HG02763 (cell line): ENCODE measurements around the gene GRIN2A.
"Not testable (repeated sequence)": the region's sequence is repeated elsewhere in the genome, so short reads cannot be mapped to it uniquely, and the experiment has no call there.

Source experiments
- ATAC-seq: cut with Tn5 transposase; IDR thresholded peaks from one replicate; pipeline ENCODE4 v1.9.1; 2021; ENCODE audit warnings: mild to moderate bottlenecking, moderate library complexity; ENCODE audit not compliant: unreplicated experiment

Gene GRIN2A

GRCh38 chr16:9929313-9929712, 252.9 kb downstream of the GRIN2A start:
- no peak for ATAC-seq

- no peak for ATAC-seq
Measured at GRCh38 chr16:9922441-9922840, 259.8 kb downstream of the GRIN2A start.

- no peak for ATAC-seq
Measured at GRCh38 chr16:9921997-9922396, 260.2 kb downstream of the GRIN2A start.

- no peak for ATAC-seq
Measured at GRCh38 chr16:9919460-9919859, 262.8 kb downstream of the GRIN2A start.

- no peak for ATAC-seq
Measured at GRCh38 chr16:9917691-9918090, 264.5 kb downstream of the GRIN2A start.

GRCh38 chr16:9913604-9914326, 268.5 kb downstream of the GRIN2A start:
- no peak for ATAC-seq

- no peak for ATAC-seq
Measured at GRCh38 chr16:9911989-9912388, 270.2 kb downstream of the GRIN2A start.

- ATAC-seq = no peak
Measured at GRCh38 chr16:9911231-9911630, 271.0 kb downstream of the GRIN2A start.

GRCh38 chr16:9909072-9909825, 273.0 kb downstream of the GRIN2A start:
- ATAC-seq = no peak

GRCh38 chr16:9908613-9909012, 273.6 kb downstream of the GRIN2A start:
- ATAC-seq = no peak

- no peak for ATAC-seq
Measured at GRCh38 chr16:9907752-9908151, 274.5 kb downstream of the GRIN2A start.

- ATAC-seq = no peak
Measured at GRCh38 chr16:9906218-9906617, 276.0 kb downstream of the GRIN2A start.

- ATAC-seq = no peak
Measured at GRCh38 chr16:9904526-9904925, 277.7 kb downstream of the GRIN2A start.

GRCh38 chr16:9900576-9900975, 281.7 kb downstream of the GRIN2A start:
- ATAC-seq = no peak

- no peak for ATAC-seq
Measured at GRCh38 chr16:9898555-9898954, 283.7 kb downstream of the GRIN2A start.

GRCh38 chr16:9898124-9898523, 284.1 kb downstream of the GRIN2A start:
- no peak for ATAC-seq

- ATAC-seq = no peak
Measured at GRCh38 chr16:9895817-9896216, 286.4 kb downstream of the GRIN2A start.

- no peak for ATAC-seq
Measured at GRCh38 chr16:9885876-9886275, 296.4 kb downstream of the GRIN2A start.

GRCh38 chr16:9885467-9885866, 296.8 kb downstream of the GRIN2A start:
- no peak for ATAC-seq

GRCh38 chr16:9875981-9876380, 306.2 kb downstream of the GRIN2A start:
- ATAC-seq = not testable (repeated sequence)

GRCh38 chr16:9874219-9874618, 308.0 kb downstream of the GRIN2A start:
- no peak for ATAC-seq

- ATAC-seq = no peak
Measured at GRCh38 chr16:9870962-9871361, 311.3 kb downstream of the GRIN2A start.
